Colonic mucosa (tissue), 4 donors: ENCODE results near the gene C8G. TPM values are rescaled to one million over a fixed set of nuclear protein-coding genes. Genes with fewer than 3 reads are reported as not detected.

Experiments
- DNase-seq: peaks from one replicate; pipeline ENCODE4 v3.0.0-alpha.2; 2020
- H3K27ac ChIP-seq: fragments of 200-600 bp; one replicate; pipeline ENCODE4 v1.8.0; 2021
- H3K27me3 ChIP-seq: fragments of 200-600 bp; one replicate; pipeline ENCODE4 v1.8.0; 2021
- H3K36me3 ChIP-seq: fragments of 200-600 bp; one replicate; pipeline ENCODE4 v1.8.0; 2021
- H3K4me1 ChIP-seq: fragments of 200-600 bp; one replicate; pipeline ENCODE4 v1.8.0; 2021; ENCODE audit warnings: mild to moderate bottlenecking
- H3K4me3 ChIP-seq: fragments of 200-600 bp; one replicate; pipeline ENCODE4 v1.8.0; 2021
- H3K9ac ChIP-seq, 2 donors: one replicate each; pipeline ENCODE4 v1.7.0; 2013; ENCODE audit warnings: control low read depth in 2 of 2, low read depth in 2 of 2, low read length in 2 of 2
- H3K9me3 ChIP-seq: fragments of 200-600 bp; one replicate; pipeline ENCODE4 v1.8.0; 2021
- CTCF ChIP-seq: fragments of 200-600 bp; IDR thresholded peaks from one replicate; pipeline ENCODE4 v1.8.0; 2022; ENCODE audit warnings: antibody characterized with exemption, mild to moderate bottlenecking
- intact Hi-C: fragments of 100-400 bp; cut with DNase I; formaldehyde crosslinking; loops from one replicate; pipeline ENCODE4 v1.14.1; 2022
- total RNA-seq, 2 donors: library from RNA; stranded (reverse); fragmentation: NEBNext Ultra II Directional in 1 of 2; extraction: Animal tissue kit (Norgen Biotek cat#: 25700) in 1 of 2; gene quantifications; one replicate each; pipeline ENCODE4 v1.2.1, GENCODE V29; 2021
- donor health status: healthy.
- donor health status: DM: no; HTN: no; CAD: no.
- donor health status: DM: no; HTN: no; CAD: no.

C8G gene
- total RNA-seq, 2 donors from 2014 or later, result 5.3 to 11.9 TPM

GRCh38 chr9:136934277-136934676 lies 10.8 kb upstream of the C8G start:
- Histone ChIP-seq H3K27me3 (no peaks in the 10 kb centered on the region), H3K4me1 (no peaks in the 10 kb centered on the region), H3K9ac (no peak overlapping the region), H3K36me3 (no peaks in the 10 kb centered on the region), H3K4me3 (no peak overlapping the region), H3K9me3 (no peaks in the 10 kb centered on the region), H3K27ac (no peak overlapping the region)
- intact Hi-C loops, result loop anchor here (10.0 kb wide), 1 partner anchor 49 kb away; the partner anchor contains the start of gene TRAF2
- no peak for TF ChIP-seq CTCF
- DNase-seq, result no peak

- no peaks in the 10 kb centered on the region for H3K4me1 ChIP-seq
- no peaks in the 10 kb centered on the region for H3K27me3 ChIP-seq
- peaks cover 4% of the 10 kb centered on the region for H3K36me3 ChIP-seq
- H3K27ac ChIP-seq, result no peak overlapping the region
- TF ChIP-seq CTCF, result no peak
- intact Hi-C loops, result loop anchor here (10.0 kb wide), 1 partner anchor 51 kb away; the partner anchor contains the start of gene TRAF2
- DNase-seq, result no peak
- H3K9me3 ChIP-seq, result no peaks in the 10 kb centered on the region
- no peak overlapping the region for H3K9ac ChIP-seq
- H3K4me3 ChIP-seq, result no peak overlapping the region
Measured at GRCh38 chr9:136935651-136936050, 9.4 kb upstream of the C8G start.

GRCh38 chr9:136936645-136937170 lies 8.3 kb upstream of the C8G start:
- no peak overlapping the region for H3K27ac ChIP-seq
- H3K27me3 ChIP-seq, result no peaks in the 10 kb centered on the region
- no peak for TF ChIP-seq CTCF
- no peak for DNase-seq
- intact Hi-C loops, result loop anchor here (10.0 kb wide), 1 partner anchor 52 kb away; the partner anchor contains the start of gene TRAF2
- H3K4me3 ChIP-seq, result no peak overlapping the region
- H3K36me3 ChIP-seq, result peaks cover 14% of the 10 kb centered on the region
- H3K4me1 ChIP-seq, result no peaks in the 10 kb centered on the region
- no peaks in the 10 kb centered on the region for H3K9me3 ChIP-seq
- H3K9ac ChIP-seq, result no peak overlapping the region

- H3K4me3 ChIP-seq, result no peak overlapping the region
- H3K4me1 ChIP-seq, result no peaks in the 10 kb centered on the region
- no peaks in the 10 kb centered on the region for H3K27me3 ChIP-seq
- intact Hi-C loops, result loop anchor here (10.0 kb wide), 1 partner anchor 53 kb away; the partner anchor contains the start of gene TRAF2
- H3K27ac ChIP-seq, result no peak overlapping the region
- H3K36me3 ChIP-seq, result peaks cover 21% of the 10 kb centered on the region
- no peak for TF ChIP-seq CTCF
- H3K9me3 ChIP-seq, result no peaks in the 10 kb centered on the region
- no peak for DNase-seq
- no peak overlapping the region for H3K9ac ChIP-seq
Measured at GRCh38 chr9:136937186-136938001, 7.6 kb upstream of the C8G start.

- Histone ChIP-seq H3K27me3 (no peaks in the 10 kb centered on the region), H3K36me3 (peaks cover 26% of the 10 kb centered on the region), H3K9ac (no peak overlapping the region), H3K4me3 (no peak overlapping the region), H3K27ac (no peak overlapping the region), H3K9me3 (no peaks in the 10 kb centered on the region), H3K4me1 (peaks cover 5% of the 10 kb centered on the region)
- DNase-seq, result no peak
- intact Hi-C loops, result loop anchor here (10.0 kb wide), 1 partner anchor 55 kb away; the partner anchor contains the start of gene TRAF2
- no peak for TF ChIP-seq CTCF
Measured at GRCh38 chr9:136939431-136939995, 5.5 kb upstream of the C8G start.
